GM15510 (cell line): ENCODE data around the gene CACNA1S.

Experiments used
- POLR2A ChIP-seq: IDR thresholded peaks from 3 replicates; pipeline ENCODE4 v1.6.1; 2011; ENCODE audit warnings: borderline replicate concordance; ENCODE audit not compliant: insufficient read length; ENCODE audit errors: extremely low read depth

Gene CACNA1S

DNA sequence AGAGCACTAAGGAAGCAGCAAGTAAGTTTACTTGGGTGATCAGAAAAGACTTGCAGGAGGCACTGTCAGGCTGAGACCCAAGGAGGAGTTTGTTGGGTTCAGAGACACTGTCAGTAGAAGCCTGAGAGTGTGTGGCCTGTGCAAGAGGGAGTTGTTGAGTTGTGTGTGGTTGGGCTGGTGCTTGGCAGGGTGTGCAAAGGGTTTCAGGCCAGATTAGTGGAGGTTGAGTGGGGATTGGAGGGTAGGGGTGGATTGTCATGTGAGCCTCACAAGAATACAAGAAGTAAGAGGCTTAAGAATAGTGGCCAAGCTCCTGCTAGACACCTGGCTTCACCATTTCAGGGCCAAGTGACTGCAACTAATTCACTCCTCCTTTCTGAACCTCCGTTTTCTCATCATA is 79.8 kb downstream of the CACNA1S start:
- no peak for TF ChIP-seq POLR2A

DNA sequence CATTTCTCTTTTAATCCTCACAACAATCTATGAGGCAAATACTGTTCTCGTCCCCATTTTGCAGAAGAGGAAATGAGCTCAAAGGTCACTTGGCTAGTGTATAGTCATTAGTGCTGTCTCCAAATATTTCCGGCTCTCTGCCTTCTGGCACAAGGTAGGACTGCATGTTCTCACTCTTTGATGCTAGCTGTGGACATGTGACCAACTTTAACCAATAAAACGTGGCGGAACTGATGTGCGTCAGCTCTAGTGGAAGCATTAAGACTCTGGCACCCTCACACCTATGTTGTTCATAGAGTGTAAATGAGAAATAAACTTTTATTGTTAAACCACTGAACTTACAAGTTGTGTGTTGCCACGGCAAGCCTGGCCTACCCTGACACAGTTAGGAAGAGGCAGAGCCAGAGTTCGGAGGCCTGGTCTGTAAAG is 83.8 kb downstream of the CACNA1S start:
- no peak for TF ChIP-seq POLR2A

- no peak for TF ChIP-seq POLR2A
These were observed 85.4 kb downstream of the CACNA1S start for GRCh38 chr1:201026836-201027235.

DNA sequence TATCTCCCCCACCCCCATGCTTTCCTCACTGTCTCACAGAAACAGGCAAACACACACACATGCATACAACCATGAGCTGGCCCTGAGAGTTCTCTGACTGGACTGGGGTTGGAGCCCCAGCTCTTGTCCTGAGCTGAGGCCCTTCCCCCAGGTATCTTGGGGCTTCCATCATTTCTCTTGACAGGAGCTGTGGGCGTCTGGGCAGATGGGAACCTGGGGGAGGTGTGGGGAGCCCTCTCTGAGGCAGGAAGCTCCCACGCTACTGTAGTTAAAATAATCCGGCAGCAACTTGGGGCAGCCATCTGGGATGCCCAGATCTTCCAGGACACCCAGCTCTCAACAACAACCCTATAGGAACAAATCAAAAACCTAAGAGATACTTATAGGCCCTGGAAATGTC is 86.0 kb downstream of the CACNA1S start:
- no peak for TF ChIP-seq POLR2A

GRCh38 chr1:201025571-201026002 is 86.6 kb downstream of the CACNA1S start:
- TF ChIP-seq POLR2A, result no peak

DNA sequence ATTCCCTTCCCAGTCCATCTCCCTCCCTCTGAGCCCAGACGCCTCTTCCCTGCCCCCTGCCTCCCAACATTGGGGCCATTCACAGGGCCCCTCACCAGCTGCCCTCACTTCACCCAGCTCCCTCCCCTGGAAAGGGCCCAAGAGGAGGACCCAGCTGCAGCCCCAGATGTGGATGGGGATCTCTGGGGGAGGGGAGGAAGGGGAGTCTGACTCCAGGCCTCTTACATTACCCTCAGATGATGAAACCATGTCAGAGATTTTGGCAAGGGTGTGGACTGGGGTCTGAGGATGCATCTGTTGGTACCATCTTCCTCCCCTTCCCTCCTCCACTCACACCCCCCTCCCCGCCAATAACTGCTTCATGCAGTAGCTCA is 87.6 kb downstream of the CACNA1S start:
- no peak for TF ChIP-seq POLR2A

DNA sequence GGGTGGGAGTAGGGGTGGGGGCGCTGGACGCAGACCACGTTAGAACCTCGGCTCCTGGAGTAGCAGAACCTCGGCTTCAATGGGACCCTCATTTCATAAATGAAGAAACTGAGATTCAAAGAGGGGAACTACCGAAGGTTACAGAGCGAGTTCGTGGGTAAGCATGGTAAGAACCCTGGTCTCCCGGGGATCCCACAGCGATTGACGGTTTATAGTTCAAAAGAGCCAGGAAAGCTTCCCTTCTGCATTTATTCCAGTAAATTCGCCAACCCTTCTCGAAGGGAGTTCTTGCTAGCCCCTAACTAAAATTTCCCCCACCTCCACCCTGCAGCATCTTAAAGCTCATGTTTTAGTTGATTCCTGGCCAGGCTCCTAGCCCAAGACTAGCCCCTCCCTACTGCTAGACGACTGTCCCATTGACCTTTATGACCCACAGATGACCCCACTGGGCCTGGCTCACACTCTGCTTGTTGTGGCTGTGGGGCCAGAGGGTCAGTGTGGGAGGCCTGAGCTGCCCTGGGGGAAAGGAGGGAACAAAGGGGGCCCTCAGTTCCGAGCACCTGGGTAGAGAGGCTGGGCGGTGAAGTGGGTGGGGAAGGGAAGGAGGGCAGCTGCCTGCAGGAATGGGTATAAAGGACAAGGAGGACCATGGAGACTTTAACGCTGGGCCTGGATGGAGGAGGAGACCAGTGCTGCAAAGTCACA is 88.2 kb downstream of the CACNA1S start:
- TF ChIP-seq POLR2A, result no peak

GRCh38 chr1:201023517-201023902 is 88.7 kb downstream of the CACNA1S start, which contains the start of gene KIF21B:
Gene KIF21B (minus strand): TSS chr1:201023714. CDS start chr1:201023383, 331 bp downstream.
- TF ChIP-seq POLR2A, result peak; percentile 71

GRCh38 chr1:201022820-201023516 is 89.3 kb downstream of the CACNA1S start:
- TF ChIP-seq POLR2A, result no peak

- no peak for TF ChIP-seq POLR2A
These were observed 89.8 kb downstream of the CACNA1S start for GRCh38 chr1:201022493-201022819.

- TF ChIP-seq POLR2A, result peak; percentile 41
These were observed 90.4 kb downstream of the CACNA1S start for GRCh38 chr1:201021630-201022492.

DNA sequence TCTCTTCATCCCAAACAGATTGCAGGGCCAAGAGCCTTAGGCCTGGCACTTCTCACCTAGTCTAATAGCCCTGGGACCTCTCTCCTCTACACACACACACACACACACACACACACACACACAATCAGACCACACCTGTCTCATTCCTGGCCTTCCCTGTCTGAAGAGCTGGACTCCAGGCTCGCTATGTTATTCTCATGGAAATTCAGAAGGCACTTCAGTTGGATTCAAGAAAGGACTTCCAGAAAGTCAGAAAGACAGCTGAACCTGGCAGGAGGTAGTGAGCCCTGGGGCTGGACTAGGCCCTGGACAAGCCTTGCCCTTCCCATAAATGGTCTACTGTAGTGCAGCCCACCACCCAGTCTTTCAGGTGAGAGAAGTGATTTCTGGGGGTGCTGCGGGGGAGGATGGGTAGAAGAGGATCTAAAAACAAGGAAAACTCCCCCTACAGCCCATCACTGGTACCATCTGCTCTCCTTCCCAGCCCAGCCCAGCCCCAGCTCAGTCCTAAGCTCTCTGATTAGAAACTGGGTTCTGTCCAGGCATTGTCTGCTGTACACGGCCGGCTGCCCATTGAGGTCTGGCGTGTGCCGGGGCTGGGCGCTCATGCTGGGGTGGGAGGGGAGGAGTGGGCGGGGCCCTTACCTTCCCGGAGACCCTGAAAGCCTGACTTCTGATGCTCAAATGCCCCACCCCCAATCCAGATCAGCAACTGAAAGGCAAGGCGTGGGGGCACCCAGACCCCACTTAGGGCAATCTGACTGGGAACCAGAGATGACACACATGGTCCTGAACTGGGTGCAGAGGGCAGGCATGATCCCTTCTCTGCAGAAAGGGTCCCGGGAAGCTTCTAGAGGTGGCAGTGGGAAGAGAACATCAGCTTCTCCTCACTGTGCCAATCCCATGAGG is 91.3 kb downstream of the CACNA1S start:
- no peak for TF ChIP-seq POLR2A

DNA sequence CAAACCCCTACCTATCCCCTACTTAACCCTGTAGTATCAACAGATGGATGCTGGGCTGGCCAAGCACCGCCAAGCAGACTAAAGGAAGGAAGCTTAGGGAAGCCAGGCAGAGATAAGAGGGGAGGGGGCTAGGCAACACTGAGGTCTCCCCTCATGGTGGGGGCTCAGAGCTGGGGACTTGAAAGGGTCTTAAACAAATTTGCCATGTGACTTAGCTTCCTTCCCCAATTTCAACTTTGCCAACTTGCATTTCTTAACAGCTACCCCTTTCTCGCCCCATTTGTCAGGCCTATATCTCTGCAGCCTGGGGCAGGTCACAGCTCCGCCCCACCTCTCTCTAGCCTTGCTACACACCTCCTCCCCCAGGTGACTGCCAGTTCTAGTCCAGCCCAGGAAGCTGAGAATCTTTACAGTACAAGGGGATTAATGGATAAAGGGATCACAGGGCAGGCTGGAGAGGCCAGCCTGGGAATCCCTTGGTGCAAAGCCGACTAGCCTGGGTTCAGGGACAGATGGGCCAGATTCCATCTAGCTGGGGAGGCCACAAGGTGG is 92.1 kb downstream of the CACNA1S start:
- peak; percentile 21 for TF ChIP-seq POLR2A
